HEK293 (cell line): ENCODE measurements around the gene SLC38A3.

Experiments
- ATF2 ChIP-seq: fragments of 450-650 bp; formaldehyde crosslinking; IDR thresholded peaks from 2 replicates; pipeline ENCODE4 v1.5.1; 2016; ENCODE audit warnings: missing biosample characterization, missing genetic modification characterization, low read depth
- IKZF3 ChIP-seq: fragments of 450-650 bp; IDR thresholded peaks from 2 replicates; pipeline ENCODE4 v1.5.0; 2018; ENCODE audit warnings: missing biosample characterization, mild to moderate bottlenecking, missing genetic modification characterization, moderate library complexity
- KLF8 ChIP-seq: fragments of 450-650 bp; formaldehyde crosslinking; IDR thresholded peaks from 2 replicates; pipeline ENCODE4 v1.5.1; 2016; ENCODE audit warnings: missing biosample characterization, missing genetic modification characterization
- OSR2 ChIP-seq: fragments of 450-650 bp; formaldehyde crosslinking; IDR thresholded peaks from 2 replicates; pipeline ENCODE4 v1.5.1; 2016; ENCODE audit warnings: missing biosample characterization, missing genetic modification characterization
- PRDM10 ChIP-seq: fragments of 450-650 bp; formaldehyde crosslinking; IDR thresholded peaks from 2 replicates; pipeline ENCODE4 v1.5.1; 2016; ENCODE audit warnings: missing biosample characterization, missing genetic modification characterization
- PRDM2 ChIP-seq: fragments of 450-650 bp; formaldehyde crosslinking; IDR thresholded peaks from 2 replicates; pipeline ENCODE4 v1.5.1; 2016; ENCODE audit warnings: missing biosample characterization, missing genetic modification characterization, borderline replicate concordance
- PRDM6 ChIP-seq: fragments of 450-650 bp; formaldehyde crosslinking; IDR thresholded peaks from 2 replicates; pipeline ENCODE4 v1.5.1; 2017; ENCODE audit warnings: missing biosample characterization, missing genetic modification characterization
- SP3 ChIP-seq: fragments of 450-650 bp; formaldehyde crosslinking; IDR thresholded peaks from 2 replicates; pipeline ENCODE4 v1.5.1; 2016; ENCODE audit warnings: missing biosample characterization, missing genetic modification characterization
- ZBTB48 ChIP-seq: fragments of 450-650 bp; formaldehyde crosslinking; IDR thresholded peaks from 2 replicates; pipeline ENCODE4 v1.5.1; 2016; ENCODE audit warnings: missing biosample characterization, missing genetic modification characterization
- ZNF138 ChIP-seq: fragments of 450-650 bp; formaldehyde crosslinking; IDR thresholded peaks from 2 replicates; pipeline ENCODE4 v1.5.1; 2016; ENCODE audit warnings: missing biosample characterization, missing genetic modification characterization, borderline replicate concordance
- ZNF169 ChIP-seq: fragments of 450-650 bp; formaldehyde crosslinking; IDR thresholded peaks from 2 replicates; pipeline ENCODE4 v1.5.1; 2016; ENCODE audit warnings: missing biosample characterization, missing genetic modification characterization
- ZNF311 ChIP-seq: fragments of 450-650 bp; formaldehyde crosslinking; IDR thresholded peaks from 2 replicates; pipeline ENCODE4 v1.5.1; 2017; ENCODE audit warnings: missing biosample characterization, missing genetic modification characterization, borderline replicate concordance
- ZNF324 ChIP-seq: fragments of 450-650 bp; formaldehyde crosslinking; IDR thresholded peaks from 2 replicates; pipeline ENCODE4 v1.5.1; 2016; ENCODE audit warnings: missing biosample characterization, missing genetic modification characterization
- ZNF350 ChIP-seq: fragments of 450-650 bp; formaldehyde crosslinking; IDR thresholded peaks from 2 replicates; pipeline ENCODE4 v1.5.0; 2017; ENCODE audit warnings: missing biosample characterization, mild to moderate bottlenecking, missing genetic modification characterization
- ZNF558 ChIP-seq: fragments of 450-650 bp; formaldehyde crosslinking; IDR thresholded peaks from 2 replicates; pipeline ENCODE4 v1.5.1; 2016; ENCODE audit warnings: missing biosample characterization, missing genetic modification characterization
- ZNF561 ChIP-seq: fragments of 450-650 bp; IDR thresholded peaks from 2 replicates; pipeline ENCODE4 v1.5.1; 2018; ENCODE audit warnings: missing biosample characterization, missing genetic modification characterization, borderline replicate concordance
- ZNF624 ChIP-seq: fragments of 450-650 bp; formaldehyde crosslinking; IDR thresholded peaks from 2 replicates; pipeline ENCODE4 v1.5.1; 2017; ENCODE audit warnings: missing biosample characterization, missing genetic modification characterization
- ZNF645 ChIP-seq: fragments of 450-650 bp; formaldehyde crosslinking; IDR thresholded peaks from 2 replicates; pipeline ENCODE4; 2016; ENCODE audit warnings: missing biosample characterization, missing genetic modification characterization
- ZNF664 ChIP-seq: fragments of 450-650 bp; formaldehyde crosslinking; IDR thresholded peaks from 2 replicates; pipeline ENCODE4 v1.5.1; 2016; ENCODE audit warnings: missing biosample characterization, missing genetic modification characterization
- ZNF768 ChIP-seq: fragments of 450-650 bp; formaldehyde crosslinking; IDR thresholded peaks from 2 replicates; pipeline ENCODE4 v1.5.1; 2018; ENCODE audit warnings: missing biosample characterization, mild to moderate bottlenecking, missing genetic modification characterization
- TF ChIP-seq, protein P1 (sequence below): fragments of 450-650 bp; IDR thresholded peaks from 2 replicates; pipeline ENCODE4 v1.5.1; 2018; ENCODE audit warnings: missing biosample characterization, mild to moderate bottlenecking, missing genetic modification characterization

The SLC38A3 gene

GRCh38 chr3:50245831-50246516 lies 40.9 kb downstream of the SLC38A3 start (continued):
- TF ChIP-seq ZNF561 (tag by site-specific recombination), result no peak
- TF ChIP-seq ZNF324 (tag by site-specific recombination), result peak; percentile 51; the same call in 1 of the 2 replicates
- TF ChIP-seq PRDM2 (tag by site-specific recombination), result no peak
- TF ChIP-seq ZNF169 (tag by site-specific recombination), result no peak
- TF ChIP-seq ZBTB48 (tag by site-specific recombination), result peak; percentile 83
- 0 out of 2 replicates have a peak, but pooled peaks have one; percentile 15 for TF ChIP-seq IKZF3
- TF ChIP-seq ZNF624 (tag by site-specific recombination), result no peak
- no peak for TF ChIP-seq ZNF645 (tag by site-specific recombination)
- peak; percentile 31; the same call in 1 of the 2 replicates for TF ChIP-seq SP3 (tag by site-specific recombination)
- no peak for TF ChIP-seq ZNF138 (tag by site-specific recombination)
- no peak for TF ChIP-seq ZNF350 (tag by site-specific recombination)
- peak; percentile 89 for TF ChIP-seq PRDM10 (tag by site-specific recombination)
- no peak for TF ChIP-seq ZNF768 (tag by site-specific recombination)
- peak; percentile 43; the same call in 1 of the 2 replicates for TF ChIP-seq KLF8 (tag by site-specific recombination)
- no peak for TF ChIP-seq ZNF558 (tag by site-specific recombination)
- no peak for TF ChIP-seq ATF2 (tag by site-specific recombination)
- no peak for TF ChIP-seq OSR2 (tag by site-specific recombination)
- TF ChIP-seq, protein P1, sequence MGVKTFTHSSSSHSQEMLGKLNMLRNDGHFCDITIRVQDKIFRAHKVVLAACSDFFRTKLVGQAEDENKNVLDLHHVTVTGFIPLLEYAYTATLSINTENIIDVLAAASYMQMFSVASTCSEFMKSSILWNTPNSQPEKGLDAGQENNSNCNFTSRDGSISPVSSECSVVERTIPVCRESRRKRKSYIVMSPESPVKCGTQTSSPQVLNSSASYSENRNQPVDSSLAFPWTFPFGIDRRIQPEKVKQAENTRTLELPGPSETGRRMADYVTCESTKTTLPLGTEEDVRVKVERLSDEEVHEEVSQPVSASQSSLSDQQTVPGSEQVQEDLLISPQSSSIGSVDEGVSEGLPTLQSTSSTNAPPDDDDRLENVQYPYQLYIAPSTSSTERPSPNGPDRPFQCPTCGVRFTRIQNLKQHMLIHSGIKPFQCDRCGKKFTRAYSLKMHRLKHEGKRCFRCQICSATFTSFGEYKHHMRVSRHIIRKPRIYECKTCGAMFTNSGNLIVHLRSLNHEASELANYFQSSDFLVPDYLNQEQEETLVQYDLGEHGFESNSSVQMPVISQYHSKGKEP (tag by site-specific recombination), result no peak
- TF ChIP-seq ZNF664 (tag by site-specific recombination), result no peak
- no peak for TF ChIP-seq ZNF311 (tag by site-specific recombination)
- TF ChIP-seq PRDM6 (tag by site-specific recombination), result no peak
